GM21528 (cell line): ENCODE results near the gene CD300A.
"Not testable (repeated sequence)": the region's sequence is repeated elsewhere in the genome, so short reads cannot be mapped to it uniquely, and the experiment has no call there.

Experiments used
- ATAC-seq: cut with Tn5 transposase; IDR thresholded peaks from one replicate; pipeline ENCODE4 v1.9.1; 2021; ENCODE audit warnings: mild to moderate bottlenecking, moderate library complexity; ENCODE audit not compliant: unreplicated experiment, low FRiP score

The CD300A gene

DNA sequence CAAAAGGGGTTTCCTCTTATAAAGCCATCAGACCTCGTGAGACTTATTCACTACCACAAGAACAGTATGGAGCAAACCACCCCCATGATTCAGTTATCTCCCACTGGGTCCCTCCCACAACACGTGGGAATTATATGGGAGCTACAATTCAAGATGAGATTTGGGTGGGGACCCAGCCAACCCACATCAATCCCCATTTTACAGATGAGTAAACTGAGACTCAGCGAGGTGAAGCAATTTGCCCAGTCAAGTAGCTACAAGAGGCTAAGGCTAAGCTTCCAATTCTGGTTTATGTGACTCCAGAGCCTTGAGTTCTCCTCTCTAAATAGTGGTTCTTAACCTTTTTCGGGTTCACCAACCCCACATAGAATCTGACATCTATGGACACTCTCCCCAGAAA is 8.8 kb downstream of the CD300A start:
- ATAC-seq: no peak

DNA sequence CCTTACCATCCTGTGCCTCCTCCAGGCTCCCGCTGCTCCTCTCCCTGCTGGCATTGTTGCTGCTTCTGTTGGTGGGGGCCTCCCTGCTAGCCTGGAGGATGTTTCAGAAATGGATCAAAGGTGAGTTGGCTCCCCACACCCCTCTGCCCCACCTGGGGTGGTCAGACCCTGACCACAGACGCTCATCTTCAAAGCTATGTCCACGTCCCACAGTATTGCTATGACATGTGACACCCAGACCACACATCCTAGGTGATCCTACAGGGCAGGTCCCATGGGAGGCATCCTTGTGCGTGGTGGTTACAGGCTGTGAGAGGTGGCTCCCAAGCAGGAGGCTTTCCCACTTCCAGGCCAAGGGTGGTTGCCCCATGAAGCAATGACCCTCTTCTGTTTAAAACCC is 11.0 kb downstream of the CD300A start:
- ATAC-seq: no peak

DNA sequence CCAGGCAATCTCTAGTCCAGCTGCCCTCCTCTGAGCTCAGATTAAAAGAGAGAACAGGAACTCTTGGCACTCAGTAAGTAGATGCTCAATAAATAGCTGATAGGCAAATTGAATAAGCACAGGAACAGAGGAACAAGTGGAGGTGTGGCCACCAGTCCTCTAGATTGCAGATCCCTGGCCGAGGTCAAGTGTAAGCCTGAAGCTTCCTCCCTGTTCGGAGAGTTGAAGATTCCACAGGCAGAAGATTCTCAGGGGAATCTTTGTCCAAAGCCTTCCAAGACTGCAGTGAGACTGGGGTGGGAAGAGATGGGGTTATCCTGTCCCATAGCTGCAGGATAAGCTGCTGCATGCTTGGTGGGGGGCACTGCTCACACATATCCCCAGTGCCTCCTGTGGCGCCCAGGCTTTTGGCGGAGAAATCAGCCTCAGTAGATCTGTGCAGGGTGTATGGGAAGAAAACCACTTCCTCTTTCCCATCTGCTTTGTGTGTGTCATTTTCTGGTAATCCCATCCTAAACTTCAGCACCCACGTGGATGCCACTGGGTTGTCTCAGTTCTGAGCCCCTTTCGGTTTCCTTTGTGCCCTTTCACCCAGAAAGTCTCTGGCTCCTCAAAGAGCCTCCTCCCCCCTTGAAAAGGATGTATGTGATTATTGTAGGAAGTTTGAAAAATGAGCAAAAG is 12.1 kb downstream of the CD300A start:
- no peak for ATAC-seq

DNA sequence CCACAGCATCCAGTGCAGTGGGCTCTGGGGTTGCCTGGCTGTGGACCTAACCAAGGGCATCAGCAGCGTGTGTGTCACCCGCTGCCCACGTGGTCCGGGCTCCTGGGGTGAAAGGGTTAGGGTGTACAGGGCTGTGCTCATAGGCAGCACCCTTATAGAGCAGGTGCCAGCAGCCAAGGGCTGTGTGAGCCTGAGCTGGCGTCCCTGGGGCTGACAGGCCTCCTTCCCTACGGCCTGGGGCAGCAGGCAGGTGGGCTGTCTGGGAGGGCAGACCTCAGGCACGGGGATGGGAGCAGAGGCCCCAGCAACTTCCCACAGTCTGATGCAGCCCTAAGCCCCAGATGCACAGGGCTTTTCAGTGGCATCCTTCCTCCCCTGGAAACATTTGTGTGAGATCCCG is 13.9 kb downstream of the CD300A start:
- no peak for ATAC-seq

DNA sequence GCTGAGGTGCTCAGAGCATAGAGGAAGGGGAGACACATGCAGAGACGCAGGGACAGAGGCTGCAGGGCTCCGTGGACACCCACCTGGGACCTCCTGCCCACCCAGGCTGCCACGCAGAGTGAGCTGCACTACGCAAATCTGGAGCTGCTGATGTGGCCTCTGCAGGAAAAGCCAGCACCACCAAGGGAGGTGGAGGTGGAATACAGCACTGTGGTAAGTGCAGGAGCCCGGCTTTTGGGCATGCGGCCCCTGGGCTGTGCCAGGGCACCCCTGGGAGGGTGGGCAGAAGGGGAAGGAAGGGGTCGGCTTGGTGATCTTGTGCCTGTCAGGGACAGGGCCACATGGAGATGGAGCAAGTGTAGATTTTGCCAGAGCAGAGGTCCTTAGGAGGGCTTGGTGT is 15.2 kb downstream of the CD300A start:
- ATAC-seq: no peak

DNA sequence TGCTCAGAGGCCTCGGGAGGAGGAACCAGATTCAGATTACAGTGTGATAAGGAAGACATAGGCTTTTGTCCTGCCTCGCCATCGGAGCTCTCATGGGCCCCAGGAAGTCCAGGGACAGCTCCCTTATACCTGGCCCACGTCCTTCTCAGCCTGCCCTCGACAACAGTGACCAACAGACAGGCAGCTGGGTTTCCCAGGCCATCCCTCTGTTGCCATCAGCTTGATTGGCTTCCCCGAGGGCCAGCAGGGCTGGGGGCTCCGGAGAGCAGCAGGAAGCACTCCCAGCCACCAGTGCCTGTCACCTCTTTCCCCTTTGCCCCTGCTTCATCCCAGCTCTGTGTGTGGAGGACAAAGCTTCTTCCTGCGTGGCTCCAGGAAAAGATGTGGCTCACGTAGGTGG is 17.6 kb downstream of the CD300A start:
- no peak for ATAC-seq

DNA sequence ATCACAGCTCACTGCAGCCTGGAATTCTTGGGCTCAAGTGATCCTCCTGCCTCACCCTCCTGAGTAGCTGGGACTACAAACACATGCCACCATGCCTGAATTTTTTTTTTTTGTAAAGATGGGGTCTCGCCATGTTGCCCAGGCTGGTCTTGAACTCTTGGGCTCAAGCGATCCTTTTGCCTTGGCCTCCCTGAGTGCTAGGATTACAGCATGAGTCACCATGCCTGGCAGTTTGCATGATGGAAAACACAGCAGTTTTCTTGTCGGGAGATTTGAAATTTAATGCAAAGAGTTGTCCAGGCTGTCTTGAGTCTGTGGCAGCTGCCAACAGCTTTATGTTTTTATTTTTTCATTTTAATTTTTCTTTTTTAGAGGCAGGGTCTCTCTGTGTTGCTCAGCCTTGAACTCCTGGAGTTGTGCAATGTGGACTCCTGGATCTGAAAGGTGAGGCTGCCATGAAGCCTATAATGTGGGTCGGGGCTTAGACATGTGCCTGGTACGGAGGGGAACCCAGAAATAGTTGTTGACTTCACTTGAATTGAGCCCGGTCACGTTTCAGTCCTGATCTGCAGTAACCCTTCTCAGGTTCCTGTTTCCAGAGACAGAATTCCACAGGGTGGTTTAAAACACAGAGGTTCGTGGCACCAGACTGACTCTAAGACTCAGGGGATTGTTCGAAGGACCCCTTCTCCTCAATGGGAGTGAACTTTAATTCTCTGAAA is 18.7 kb downstream of the CD300A start:
- ATAC-seq: no peak

DNA sequence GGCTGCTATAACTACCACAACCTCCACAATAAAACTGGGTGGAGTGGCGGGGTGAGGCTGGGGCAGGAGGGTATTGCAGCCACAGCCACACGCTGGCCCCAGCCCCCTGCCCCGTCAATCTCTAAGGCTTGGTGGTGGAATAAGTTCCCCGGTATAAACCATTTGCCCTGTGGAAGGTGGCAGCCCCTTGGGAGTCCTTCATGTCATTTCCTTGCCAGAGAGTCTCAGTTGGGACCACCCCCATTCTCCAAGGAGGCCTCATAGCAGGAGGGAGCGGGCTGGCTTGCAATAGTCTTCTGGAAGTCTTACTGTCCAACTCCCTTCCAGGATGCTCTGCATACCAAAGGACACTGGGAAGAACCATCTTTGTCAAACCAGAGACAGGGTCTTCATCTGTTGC is 19.4 kb downstream of the CD300A start:
- ATAC-seq: no peak

DNA sequence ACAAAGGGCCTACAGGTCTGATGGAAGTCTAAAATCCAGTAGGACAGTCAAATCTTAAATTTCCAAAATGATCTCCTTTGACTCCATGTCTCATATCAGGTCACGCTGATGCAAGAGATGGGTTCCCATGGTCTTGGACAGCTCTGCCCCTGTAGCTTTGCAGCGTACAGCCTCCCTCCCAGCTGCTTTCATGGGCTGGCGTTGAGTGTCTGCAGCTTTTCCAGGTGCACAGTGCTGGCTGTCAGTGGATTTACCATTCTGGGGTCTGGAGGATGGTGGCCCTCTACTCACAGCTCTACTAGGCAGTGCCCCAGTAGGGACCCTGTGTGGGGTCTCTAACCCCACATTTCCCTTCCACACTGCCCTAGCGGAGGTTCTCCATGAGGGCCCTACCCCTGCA is 21.8 kb downstream of the CD300A start:
- ATAC-seq: not testable (repeated sequence)

DNA sequence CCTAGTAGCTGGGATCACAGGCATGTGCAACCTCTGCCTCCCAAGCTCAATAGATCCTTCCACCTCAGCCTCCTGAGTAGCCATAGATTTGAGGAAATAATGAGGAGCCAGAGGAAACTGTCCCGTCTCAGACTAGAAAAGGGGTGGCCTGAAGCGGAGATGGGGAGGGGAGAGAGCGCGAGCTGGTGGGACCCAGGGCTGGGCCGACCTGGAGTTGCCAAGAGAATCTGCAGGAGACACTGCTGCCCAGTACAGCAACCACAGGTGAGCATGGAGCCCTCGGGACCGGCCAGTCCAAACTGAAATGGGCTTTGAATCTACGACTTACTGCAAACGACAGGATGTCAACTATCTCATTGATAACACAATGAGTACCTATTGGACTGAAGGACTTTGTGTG is 24.3 kb downstream of the CD300A start:
- no peak for ATAC-seq

DNA sequence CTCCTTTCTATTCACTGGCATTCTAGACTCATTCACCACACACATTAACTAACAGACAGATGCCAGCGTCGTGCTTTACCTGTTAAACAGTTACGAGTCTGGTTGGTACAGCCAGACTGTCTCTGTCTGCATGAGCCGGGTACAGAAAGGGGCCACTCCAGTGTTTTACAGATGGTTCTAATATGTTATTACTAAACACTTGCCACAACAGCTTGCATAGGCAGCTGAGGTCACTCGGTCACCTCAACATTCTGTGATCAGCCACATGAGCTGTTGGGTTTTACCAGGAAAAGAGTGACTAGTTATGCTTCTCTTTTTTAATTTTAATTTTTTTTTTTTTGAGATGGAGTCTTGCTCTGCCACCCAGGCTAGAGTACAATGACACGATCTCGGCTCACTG is 25.2 kb downstream of the CD300A start:
- no peak for ATAC-seq

DNA sequence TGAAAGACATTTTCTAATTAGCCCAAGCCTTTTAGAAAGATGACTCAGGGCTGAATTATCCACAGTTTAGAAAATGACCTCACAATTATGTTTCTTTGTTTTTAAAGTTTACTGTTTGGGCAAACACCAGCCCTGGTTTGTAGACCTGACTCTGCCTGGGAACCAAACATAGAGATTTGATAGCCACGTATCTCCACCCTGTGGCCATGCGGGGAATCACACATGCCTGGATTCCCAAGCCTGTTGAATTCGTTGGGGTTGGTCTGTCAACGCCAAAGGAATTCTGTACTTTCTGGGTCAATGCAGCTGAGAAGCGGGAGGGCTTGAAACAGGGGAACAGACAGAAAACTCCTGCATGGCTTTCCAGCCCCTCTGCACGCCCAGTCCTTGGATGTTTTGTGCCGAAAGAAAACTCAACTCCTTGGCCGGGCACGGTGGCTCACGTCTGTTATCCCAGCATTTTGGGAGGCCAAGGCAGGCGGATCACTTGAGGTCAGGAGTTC is 26.9 kb downstream of the CD300A start:
- no peak for ATAC-seq

DNA sequence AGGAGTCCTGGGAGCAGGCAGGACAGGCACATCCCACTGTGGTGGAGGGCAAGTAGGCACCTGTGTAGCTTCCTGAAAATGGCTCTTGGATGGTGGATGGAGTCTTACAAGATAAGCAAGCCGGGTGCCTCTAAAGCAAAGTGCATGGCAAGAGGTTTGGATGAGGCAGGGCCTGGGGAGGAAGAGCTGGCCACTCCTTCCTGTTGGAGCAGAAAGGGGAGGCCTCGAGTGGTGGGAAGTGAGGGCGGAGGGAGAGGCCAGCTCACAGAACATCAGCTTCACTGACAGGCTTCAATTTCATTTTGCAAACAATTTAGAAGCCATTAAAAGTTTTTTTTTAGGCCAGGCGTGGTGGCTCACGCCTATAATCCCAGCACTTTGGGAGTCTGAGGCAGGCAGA is 31.0 kb downstream of the CD300A start:
- no peak for ATAC-seq

DNA sequence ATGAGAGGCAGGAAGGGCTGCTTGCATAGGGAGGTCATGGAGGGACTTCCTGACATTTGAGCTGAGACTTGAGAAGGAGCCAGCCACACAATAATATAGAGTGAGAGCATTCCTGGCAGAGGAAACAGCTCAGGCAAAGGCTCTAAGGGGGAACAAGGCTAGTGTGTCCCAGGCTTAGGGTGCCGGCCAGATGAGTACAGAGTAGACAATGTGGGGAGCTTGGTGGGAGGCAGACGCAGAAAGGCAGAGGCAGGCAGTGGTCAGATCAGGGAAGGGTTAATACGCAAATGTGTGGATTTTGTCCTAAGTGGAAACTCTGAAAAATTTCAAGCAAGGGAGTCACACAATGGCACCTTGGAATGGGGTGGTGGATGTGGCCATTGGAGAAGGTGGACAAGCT is 33.6 kb downstream of the CD300A start:
- ATAC-seq: no peak

DNA sequence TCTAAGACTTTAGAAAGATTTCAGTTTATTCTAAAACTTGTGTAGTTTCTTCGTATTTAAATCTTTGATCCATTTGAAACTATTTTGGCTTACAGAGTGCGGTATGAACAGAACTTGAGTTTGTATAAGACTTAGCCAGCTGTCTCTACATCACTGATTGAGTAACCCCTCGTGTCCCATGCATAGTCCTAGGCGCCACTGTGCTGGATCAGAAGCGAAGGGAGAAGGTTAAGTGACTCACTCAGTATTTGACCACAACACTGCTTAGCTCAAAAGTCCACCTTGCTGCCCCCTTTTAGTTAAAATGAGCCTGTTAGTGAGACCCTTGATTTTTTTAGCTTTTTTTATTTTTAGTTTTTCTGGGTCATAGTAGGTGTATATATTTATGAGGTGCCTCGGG is 36.4 kb downstream of the CD300A start:
- no peak for ATAC-seq

DNA sequence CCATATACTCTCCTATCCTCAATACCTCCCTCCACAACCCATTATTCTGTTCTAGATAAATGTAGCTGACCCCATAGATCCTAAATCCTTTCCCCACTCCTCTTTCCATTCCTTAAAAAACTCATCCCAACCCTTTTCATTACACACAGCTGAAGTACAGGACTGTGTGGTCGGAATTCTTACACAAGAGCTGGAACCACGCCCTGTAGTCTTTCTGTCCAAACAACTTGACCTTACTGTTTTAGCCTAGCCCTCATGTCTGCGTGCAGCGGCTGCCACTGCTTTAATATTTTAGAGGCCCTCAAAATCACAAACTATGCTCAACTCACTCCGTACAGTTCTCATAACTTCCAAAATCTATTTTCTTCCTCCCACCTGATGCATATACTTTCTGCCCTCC is 37.5 kb downstream of the CD300A start:
- ATAC-seq: not testable (repeated sequence)

DNA sequence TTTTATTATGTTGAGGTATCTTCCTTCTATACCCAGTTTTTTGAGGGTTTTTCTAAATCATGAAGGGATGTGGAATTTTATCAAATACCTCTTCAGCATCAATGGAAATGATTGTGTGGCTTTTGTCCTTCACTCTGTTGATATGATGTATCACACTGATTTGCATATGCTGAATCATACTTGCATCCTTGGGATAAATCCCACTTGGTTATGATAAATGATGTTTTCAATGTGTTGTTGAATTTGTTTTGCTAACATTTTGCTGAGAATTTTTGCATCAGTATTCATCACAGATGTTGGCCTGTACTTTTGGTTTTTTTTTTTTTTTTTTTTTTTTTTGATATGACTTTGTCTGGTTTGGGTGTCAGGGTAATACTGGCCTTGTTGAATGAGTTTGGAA is 41.7 kb downstream of the CD300A start:
- no peak for ATAC-seq

DNA sequence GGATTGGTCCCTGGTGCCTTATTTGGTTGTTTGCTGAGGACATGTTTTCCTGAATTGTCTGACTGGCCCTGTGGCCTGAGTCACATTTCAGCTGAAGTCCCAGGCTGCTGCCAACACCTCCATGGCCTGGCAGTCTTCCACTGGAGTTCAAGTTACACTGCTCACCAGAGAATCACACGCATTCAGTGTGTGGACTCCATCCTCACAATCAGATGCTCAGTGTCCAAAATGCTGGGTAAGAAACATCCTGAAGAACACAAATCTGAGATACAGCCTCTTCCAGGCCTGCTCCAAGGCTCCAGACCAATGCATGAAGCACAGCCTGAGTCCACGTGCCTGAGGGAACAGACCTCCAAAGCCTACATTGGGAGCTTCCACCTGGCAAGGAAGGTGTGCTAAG is 45.6 kb downstream of the CD300A start:
- ATAC-seq: no peak

DNA sequence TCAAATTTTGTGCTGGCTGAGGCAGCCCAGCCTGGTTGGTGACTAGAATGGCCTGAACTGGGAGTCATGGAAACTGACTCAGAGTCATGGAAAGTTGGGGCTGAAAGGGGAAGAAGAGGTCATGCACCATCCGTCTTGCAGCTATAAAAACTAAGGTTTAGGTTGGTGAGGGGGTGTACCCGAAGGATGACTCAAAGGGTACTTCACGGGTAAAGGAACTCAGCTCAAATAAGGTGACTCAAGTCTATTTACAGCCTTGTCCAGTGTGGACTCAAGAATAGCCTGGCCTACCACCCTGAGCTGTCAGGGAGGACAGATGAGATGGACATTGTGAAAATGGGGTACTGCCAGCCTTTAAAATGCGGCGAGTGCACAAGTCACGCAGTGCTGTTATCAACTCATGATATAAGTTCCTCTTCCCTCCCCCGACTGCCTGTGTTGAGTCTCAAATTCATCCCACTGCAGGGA is 46.2 kb downstream of the CD300A start:
- ATAC-seq: peak; percentile 41

DNA sequence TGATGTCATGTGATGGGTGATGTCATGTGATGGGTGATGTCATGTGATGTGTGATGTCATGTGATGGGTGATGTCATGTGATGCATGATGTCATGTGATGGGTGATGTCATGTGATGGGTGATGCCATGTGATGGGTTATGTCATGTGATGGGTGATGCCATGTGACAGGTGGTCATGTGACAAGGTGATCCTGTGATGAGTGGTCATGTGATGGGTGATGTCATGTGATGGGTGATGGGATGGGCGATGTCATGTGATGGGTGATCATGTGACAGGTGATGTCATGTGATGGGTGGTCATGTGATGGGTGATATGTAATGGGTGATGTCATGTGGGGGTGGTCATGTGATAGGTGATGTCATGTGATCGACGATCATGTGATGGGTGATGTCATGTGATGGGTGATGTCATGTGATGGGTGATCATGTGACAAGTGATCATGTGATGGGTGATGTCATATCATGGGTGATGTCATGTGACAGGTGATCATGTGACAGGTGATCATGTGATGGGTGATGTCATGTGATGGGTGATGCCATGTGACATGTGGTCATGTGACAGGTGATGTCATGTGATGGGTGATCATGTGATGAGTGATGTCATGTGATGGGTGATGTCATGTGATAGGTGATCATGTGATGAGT is 47.7 kb downstream of the CD300A start:
- ATAC-seq: no peak

DNA sequence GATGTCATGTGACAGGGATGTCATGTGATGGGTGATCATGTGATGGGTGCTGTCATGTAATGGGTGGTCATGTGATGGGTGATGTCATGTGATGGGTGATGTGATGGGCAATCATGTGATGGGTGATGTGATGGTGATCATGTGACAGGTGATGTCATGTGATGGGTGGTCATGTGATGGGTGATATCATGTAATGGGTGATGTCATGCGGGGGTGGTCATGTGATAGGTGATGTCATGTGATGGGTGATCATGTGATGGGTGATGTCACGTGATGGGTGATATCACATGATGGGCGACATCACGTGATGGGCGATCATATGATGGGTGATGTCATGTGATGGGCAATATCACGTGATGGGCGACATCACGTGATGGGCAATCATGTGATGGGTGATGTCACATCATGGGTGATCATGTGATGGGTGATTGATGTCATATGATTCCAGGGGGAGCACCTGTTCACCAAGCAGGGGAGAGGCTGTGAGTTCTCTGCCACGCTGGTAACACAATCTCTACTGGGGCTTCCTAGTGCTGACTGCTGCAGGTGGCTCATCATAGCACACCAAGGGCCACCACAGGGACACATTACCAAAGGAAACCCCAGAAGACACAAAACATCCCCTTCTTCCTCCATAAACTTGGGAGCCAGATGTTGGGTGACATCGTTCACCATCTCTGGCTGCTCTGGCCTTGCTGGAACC is 48.3 kb downstream of the CD300A start:
- no peak for ATAC-seq
